NT2/D1 (cell line): ENCODE results near the gene PNMA6F.

Source experiments
- DNase-seq: peaks from one replicate; pipeline ENCODE4 v3.0.0-alpha.2; 2011; ENCODE audit warnings: low read depth, low spot score
- H3K27me3 ChIP-seq: 2 replicates; pipeline ENCODE4 v1.6.0; 2011; ENCODE audit warnings: mild to moderate bottlenecking; ENCODE audit not compliant: insufficient read length, insufficient read depth
- H3K36me3 ChIP-seq: 2 replicates; pipeline ENCODE4 v1.6.1; 2011; ENCODE audit warnings: mild to moderate bottlenecking, low read length, mixed read lengths; ENCODE audit not compliant: insufficient read depth, insufficient read length
- H3K4me1 ChIP-seq: 2 replicates; pipeline ENCODE4 v1.5.1; 2011; ENCODE audit not compliant: insufficient read depth, insufficient read length
- H3K4me3 ChIP-seq: 2 replicates; pipeline ENCODE4 v1.5.1; 2011; ENCODE audit warnings: low read depth; ENCODE audit not compliant: insufficient read length
- H3K9ac ChIP-seq: 2 replicates; pipeline ENCODE4 v1.6.0; 2011; ENCODE audit warnings: low read depth; ENCODE audit not compliant: insufficient read length
- H3K9me3 ChIP-seq: 2 replicates; pipeline ENCODE4 v1.5.1; 2011; ENCODE audit warnings: mild to moderate bottlenecking, low read length; ENCODE audit not compliant: insufficient read depth
- SUZ12 ChIP-seq: IDR thresholded peaks from 2 replicates; pipeline ENCODE4 v1.6.1; 2011; ENCODE audit not compliant: insufficient read length, insufficient read depth; ENCODE audit errors: extremely low read depth
- YY1 ChIP-seq: IDR thresholded peaks from 2 replicates; pipeline ENCODE4 v1.6.1; 2011; ENCODE audit not compliant: insufficient read length, insufficient read depth
- ZNF274 ChIP-seq: IDR thresholded peaks from 2 replicates; pipeline ENCODE4 v1.6.1; 2011; ENCODE audit warnings: mild to moderate bottlenecking, low read depth, low read length

The PNMA6F gene

GRCh38 chrX:153343674-153344073 lies 22.1 kb upstream of the PNMA6F start:
- Histone ChIP-seq H3K4me1 (no peaks in the 10 kb centered on the region), H3K27me3 (no peaks in the 10 kb centered on the region), H3K4me3 (no peak overlapping the region), H3K36me3 (peaks cover 31% of the 10 kb centered on the region), H3K9ac (no peak overlapping the region), H3K9me3 (no peaks in the 10 kb centered on the region)
- DNase-seq: no peak
- no peak for TF ChIP-seq SUZ12

- Histone ChIP-seq H3K9me3 (no peaks in the 10 kb centered on the region), H3K9ac (no peak overlapping the region), H3K27me3 (no peaks in the 10 kb centered on the region), H3K4me3 (no peak overlapping the region), H3K4me1 (no peaks in the 10 kb centered on the region), H3K36me3 (peaks cover 29% of the 10 kb centered on the region)
- TF ChIP-seq SUZ12: no peak
- TF ChIP-seq YY1: no peak
- TF ChIP-seq ZNF274: no peak
- no peak for DNase-seq
These were observed 21.4 kb upstream of the PNMA6F start for GRCh38 chrX:153342762-153343558.

- no peaks in the 10 kb centered on the region for H3K4me1 ChIP-seq
- H3K9me3 ChIP-seq: no peaks in the 10 kb centered on the region
- no peaks in the 10 kb centered on the region for H3K27me3 ChIP-seq
- H3K36me3 ChIP-seq: peaks cover 27% of the 10 kb centered on the region
- no peak overlapping the region for H3K4me3 ChIP-seq
- H3K9ac ChIP-seq: no peak overlapping the region
- TF ChIP-seq YY1 (no peak), SUZ12 (no peak), ZNF274 (no peak)
- no peak for DNase-seq
These were observed 18.5 kb upstream of the PNMA6F start for GRCh38 chrX:153340111-153340510.

- Histone ChIP-seq H3K27me3 (no peaks in the 10 kb centered on the region), H3K9ac (no peak overlapping the region), H3K4me1 (no peaks in the 10 kb centered on the region), H3K9me3 (no peaks in the 10 kb centered on the region), H3K4me3 (no peak overlapping the region), H3K36me3 (peaks cover 25% of the 10 kb centered on the region)
- no peak for DNase-seq
- TF ChIP-seq ZNF274 (no peak), SUZ12 (no peak), YY1 (no peak)
These were observed 18.1 kb upstream of the PNMA6F start for GRCh38 chrX:153339662-153340061.

- H3K36me3 ChIP-seq: peaks cover 16% of the 10 kb centered on the region
- H3K9ac ChIP-seq: no peak overlapping the region
- no peaks in the 10 kb centered on the region for H3K9me3 ChIP-seq
- no peak overlapping the region for H3K4me3 ChIP-seq
- H3K4me1 ChIP-seq: no peaks in the 10 kb centered on the region
- TF ChIP-seq YY1 (no peak), SUZ12 (no peak), ZNF274 (no peak)
- no peak for DNase-seq
- H3K27me3 ChIP-seq: no peaks in the 10 kb centered on the region
These were observed 17.3 kb upstream of the PNMA6F start for GRCh38 chrX:153338836-153339235.

GRCh38 chrX:153336988-153337387 lies 15.4 kb upstream of the PNMA6F start:
- no peak for DNase-seq
- TF ChIP-seq SUZ12 (no peak), YY1 (no peak), ZNF274 (no peak)
- H3K27me3 ChIP-seq: no peaks in the 10 kb centered on the region
- peaks cover 16% of the 10 kb centered on the region for H3K36me3 ChIP-seq
- H3K9ac ChIP-seq: no peak overlapping the region
- no peaks in the 10 kb centered on the region for H3K4me1 ChIP-seq
- H3K4me3 ChIP-seq: no peak overlapping the region
- no peaks in the 10 kb centered on the region for H3K9me3 ChIP-seq

- TF ChIP-seq YY1 (no peak), ZNF274 (no peak), SUZ12 (no peak)
- Histone ChIP-seq H3K9me3 (no peaks in the 10 kb centered on the region), H3K4me1 (no peaks in the 10 kb centered on the region), H3K27me3 (no peaks in the 10 kb centered on the region), H3K4me3 (no peak overlapping the region), H3K36me3 (peaks cover 16% of the 10 kb centered on the region), H3K9ac (no peak overlapping the region)
- DNase-seq: no peak
These were observed 14.7 kb upstream of the PNMA6F start for GRCh38 chrX:153336121-153336894.
